ENCODE measurements around the gene XYLT1.

Gene XYLT1

GRCh38 chr16:17327664-17328335, 143.0 kb downstream of the XYLT1 start:
- TF ChIP-seq POLR2A (IDR thresholded peaks at IDR 0.05; ENCODE audit: low read depth, low read length): no peak
- FAIRE-seq: no peak

GRCh38 chr16:17325476-17326143, 145.2 kb downstream of the XYLT1 start:
- no peak for FAIRE-seq
- no peak for DNase-seq (ENCODE audit: insufficient read length, low spot score)
- no peak for TF ChIP-seq POLR2A (IDR thresholded peaks at IDR 0.05; ENCODE audit: low read depth, low read length)

More at GRCh38 chr16:17327664-17328335, 143.0 kb downstream of the XYLT1 start:
- no peak for DNase-seq (ENCODE audit: insufficient read length, low spot score)

GRCh38 chr16:17324451-17324850, 146.3 kb downstream of the XYLT1 start:
- no peak for DNase-seq (ENCODE audit: insufficient read length, low spot score)
- no peak for FAIRE-seq
- no peak for TF ChIP-seq POLR2A (IDR thresholded peaks at IDR 0.05; ENCODE audit: low read depth, low read length)

GRCh38 chr16:17323171-17323570, 147.6 kb downstream of the XYLT1 start:
- no peak for FAIRE-seq
- no peak for TF ChIP-seq POLR2A (IDR thresholded peaks at IDR 0.05; ENCODE audit: low read depth, low read length)
- DNase-seq (ENCODE audit: insufficient read length, low spot score): no peak

DNA sequence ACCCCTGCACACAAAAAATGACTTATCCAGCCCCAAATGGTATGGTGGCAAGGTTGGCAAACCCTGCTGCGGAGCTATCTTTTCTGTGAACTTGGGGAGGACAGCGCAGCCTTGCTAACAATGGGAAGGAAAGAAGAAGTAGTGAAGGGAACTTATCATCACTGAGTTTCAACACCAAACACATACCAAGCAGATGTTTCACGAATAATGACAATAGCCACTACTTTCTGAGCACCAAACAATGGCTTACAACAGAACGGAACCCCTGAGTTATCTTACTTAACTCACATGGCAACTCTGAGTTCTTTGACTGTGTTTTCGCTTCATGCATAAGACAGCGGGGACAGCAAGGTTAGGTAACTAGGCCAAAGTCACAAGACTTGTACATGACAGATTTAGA, 148.9 kb downstream of the XYLT1 start:
- no peak for FAIRE-seq
- no peak for DNase-seq (ENCODE audit: insufficient read length, low spot score)
- TF ChIP-seq POLR2A (IDR thresholded peaks at IDR 0.05; ENCODE audit: low read depth, low read length): no peak

GRCh38 chr16:17320009-17320408, 150.8 kb downstream of the XYLT1 start:
- no peak for FAIRE-seq
- no peak for DNase-seq (ENCODE audit: insufficient read length, low spot score)
- TF ChIP-seq POLR2A (IDR thresholded peaks at IDR 0.05; ENCODE audit: low read depth, low read length): no peak

DNA sequence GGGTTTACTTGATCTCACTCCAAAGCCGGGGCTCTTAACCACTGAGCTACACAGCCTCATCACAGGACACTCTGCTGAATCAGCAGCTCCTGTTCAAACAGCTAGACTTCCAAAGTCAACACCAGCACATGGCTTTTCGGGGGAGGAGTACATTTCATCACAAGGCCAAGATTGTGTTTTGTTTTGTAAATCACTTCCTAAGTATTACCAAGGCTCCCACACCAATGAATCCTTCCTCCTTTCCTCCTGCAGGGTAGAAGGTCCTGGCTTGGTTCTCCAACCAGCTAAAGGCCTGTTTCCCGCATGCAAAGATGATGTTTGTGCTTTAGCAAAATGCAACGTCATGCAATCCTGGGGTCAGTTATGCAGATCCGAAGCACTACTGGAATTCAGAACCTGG, 152.5 kb downstream of the XYLT1 start:
- TF ChIP-seq POLR2A (IDR thresholded peaks at IDR 0.05; ENCODE audit: low read depth, low read length): no peak
- FAIRE-seq: no peak
- no peak for DNase-seq (ENCODE audit: insufficient read length, low spot score)

DNA sequence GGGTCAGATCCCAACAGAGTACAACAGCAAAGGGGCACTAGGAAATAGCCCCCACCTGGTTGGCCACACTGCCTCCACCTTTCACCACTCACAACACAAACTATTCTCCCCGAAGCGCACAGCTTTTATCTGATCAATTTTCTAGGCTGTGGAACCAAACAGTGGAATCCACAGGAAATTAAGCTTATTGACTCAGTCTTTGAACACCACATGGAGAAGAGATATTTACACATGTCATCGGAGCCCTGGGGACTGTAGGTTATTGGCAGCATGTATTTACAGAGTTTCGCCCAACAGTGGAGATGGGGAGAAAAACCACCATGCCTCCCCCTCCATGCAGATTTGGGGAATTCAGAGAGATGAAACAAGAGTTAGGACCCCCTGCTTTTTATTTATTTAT, 154.8 kb downstream of the XYLT1 start:
- no peak for TF ChIP-seq POLR2A (IDR thresholded peaks at IDR 0.05; ENCODE audit: low read depth, low read length)
- FAIRE-seq: no peak
- DNase-seq (ENCODE audit: insufficient read length, low spot score): no peak

DNA sequence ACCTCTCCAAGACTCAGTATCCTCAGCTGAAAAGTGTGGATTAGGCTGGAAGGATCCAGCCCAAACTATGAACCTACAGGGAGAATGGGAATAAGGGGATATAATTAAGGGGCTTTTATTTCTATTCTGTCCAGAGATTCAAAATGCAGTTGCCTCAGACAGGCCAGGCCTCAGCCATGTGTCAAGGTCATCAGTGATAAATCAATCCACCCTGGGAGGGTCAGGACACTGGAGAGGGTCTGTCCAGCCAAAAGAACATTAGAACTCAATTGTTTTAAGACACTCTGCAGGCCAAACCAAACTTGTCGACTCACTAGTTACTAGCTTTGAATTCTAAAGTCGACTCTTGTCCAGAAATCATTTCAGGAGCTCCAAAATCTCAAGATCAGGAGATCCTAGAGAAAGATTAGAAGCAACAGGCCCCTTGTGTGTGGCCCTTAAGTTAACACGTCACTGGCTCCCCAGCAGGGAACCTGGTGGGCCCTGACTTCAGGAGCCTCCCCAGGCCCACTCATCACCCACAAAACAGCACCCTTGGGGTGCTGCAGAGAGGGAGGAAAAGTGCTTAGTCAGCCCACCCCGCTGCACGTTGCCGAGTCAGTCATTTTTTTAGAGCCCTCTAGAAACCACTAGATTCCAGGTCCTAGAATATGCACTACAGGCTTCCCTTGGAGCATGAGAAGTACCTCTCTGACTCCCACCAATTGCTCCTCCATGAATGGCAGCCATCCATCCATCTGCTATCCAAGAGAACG, 156.8 kb downstream of the XYLT1 start:
- TF ChIP-seq POLR2A (IDR thresholded peaks at IDR 0.05; ENCODE audit: low read depth, low read length): no peak
- no peak for DNase-seq (ENCODE audit: insufficient read length, low spot score)
- no peak for FAIRE-seq

- no peak for TF ChIP-seq POLR2A (IDR thresholded peaks at IDR 0.05; ENCODE audit: low read depth, low read length)
- DNase-seq (ENCODE audit: insufficient read length, low spot score): no peak
- FAIRE-seq: no peak
These were observed 157.6 kb downstream of the XYLT1 start for GRCh38 chr16:17313085-17313611.

- no peak for FAIRE-seq
These were observed 158.6 kb downstream of the XYLT1 start for GRCh38 chr16:17312094-17312710.

GRCh38 chr16:17311333-17312093, 159.2 kb downstream of the XYLT1 start:
- DNase-seq (ENCODE audit: insufficient read length, low spot score) (no peak), FAIRE-seq (no peak)
- TF ChIP-seq POLR2A (IDR thresholded peaks at IDR 0.05; ENCODE audit: low read depth, low read length): no peak

More at GRCh38 chr16:17312094-17312710, 158.6 kb downstream of the XYLT1 start:
- TF ChIP-seq POLR2A (IDR thresholded peaks at IDR 0.05; ENCODE audit: low read depth, low read length): no peak
- no peak for DNase-seq (ENCODE audit: insufficient read length, low spot score)

DNA sequence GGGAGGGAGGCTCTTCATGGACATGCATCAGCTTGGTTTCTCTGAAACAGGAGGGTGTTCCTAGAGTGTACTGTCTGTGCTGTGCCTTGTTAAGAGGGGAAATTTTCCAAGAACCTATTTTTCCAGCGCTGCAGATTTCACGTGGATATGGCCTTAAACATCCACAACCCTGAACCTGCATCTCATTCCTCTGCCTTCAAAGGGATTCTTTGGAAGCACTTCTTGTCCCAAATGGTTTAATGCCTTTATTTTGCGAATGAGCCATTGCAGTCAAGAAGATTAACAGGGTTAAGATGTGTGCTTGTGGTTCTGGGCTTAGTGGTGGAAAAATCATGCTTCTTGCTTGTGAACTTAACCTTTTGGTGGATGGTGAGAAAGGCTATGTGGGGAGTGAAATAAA, 161.2 kb downstream of the XYLT1 start:
- no peak for DNase-seq (ENCODE audit: insufficient read length, low spot score)
- FAIRE-seq: no peak
- TF ChIP-seq POLR2A (IDR thresholded peaks at IDR 0.05; ENCODE audit: low read depth, low read length): no peak
